Islet of Langerhans (tissue), 1 donor: ENCODE measurements around the gene COMMD10.
A peak's percentile ranks its signal among the peaks of the same experiment; 100 is the strongest.

Experiments
- FAIRE-seq: peaks from one replicate; lab custom pipeline; 2011; peaks lifted over from hg19 to GRCh38; lab: Jason Lieb, UNC

Gene COMMD10

GRCh38 chr5:116292321-116292720, 207.5 kb downstream of the COMMD10 start:
- no peak for FAIRE-seq

- peak; percentile 51 for FAIRE-seq
Measured at GRCh38 chr5:116296335-116297072, 211.7 kb downstream of the COMMD10 start.

GRCh38 chr5:116297296-116297814, 212.5 kb downstream of the COMMD10 start:
- no peak for FAIRE-seq

GRCh38 chr5:116299746-116300640, 215.2 kb downstream of the COMMD10 start:
- no peak for FAIRE-seq

- FAIRE-seq = no peak
Measured at GRCh38 chr5:116301110-116301509, 216.3 kb downstream of the COMMD10 start.

- FAIRE-seq = no peak
Measured at GRCh38 chr5:116303340-116303739, 218.5 kb downstream of the COMMD10 start.

GRCh38 chr5:116303810-116304209, 219.0 kb downstream of the COMMD10 start:
- peak; percentile 76 for FAIRE-seq

GRCh38 chr5:116305899-116306298, 221.1 kb downstream of the COMMD10 start:
- FAIRE-seq = no peak

GRCh38 chr5:116306846-116307245, 222.0 kb downstream of the COMMD10 start:
- FAIRE-seq = no peak

GRCh38 chr5:116308391-116308790, 223.6 kb downstream of the COMMD10 start:
- peak; percentile 70 for FAIRE-seq

- no peak for FAIRE-seq
Measured at GRCh38 chr5:116313366-116313765, 228.5 kb downstream of the COMMD10 start.

- no peak for FAIRE-seq
Measured at GRCh38 chr5:116315531-116315930, 230.7 kb downstream of the COMMD10 start.

- no peak for FAIRE-seq
Measured at GRCh38 chr5:116318091-116318854, 233.4 kb downstream of the COMMD10 start.

- no peak for FAIRE-seq
Measured at GRCh38 chr5:116320486-116320885, 235.7 kb downstream of the COMMD10 start.

- FAIRE-seq = no peak
Measured at GRCh38 chr5:116329503-116329902, 244.7 kb downstream of the COMMD10 start.

- no peak for FAIRE-seq
Measured at GRCh38 chr5:116340799-116341198, 256.0 kb downstream of the COMMD10 start.
